Measurements from ENCODE around the gene PRKG1.

DNA sequence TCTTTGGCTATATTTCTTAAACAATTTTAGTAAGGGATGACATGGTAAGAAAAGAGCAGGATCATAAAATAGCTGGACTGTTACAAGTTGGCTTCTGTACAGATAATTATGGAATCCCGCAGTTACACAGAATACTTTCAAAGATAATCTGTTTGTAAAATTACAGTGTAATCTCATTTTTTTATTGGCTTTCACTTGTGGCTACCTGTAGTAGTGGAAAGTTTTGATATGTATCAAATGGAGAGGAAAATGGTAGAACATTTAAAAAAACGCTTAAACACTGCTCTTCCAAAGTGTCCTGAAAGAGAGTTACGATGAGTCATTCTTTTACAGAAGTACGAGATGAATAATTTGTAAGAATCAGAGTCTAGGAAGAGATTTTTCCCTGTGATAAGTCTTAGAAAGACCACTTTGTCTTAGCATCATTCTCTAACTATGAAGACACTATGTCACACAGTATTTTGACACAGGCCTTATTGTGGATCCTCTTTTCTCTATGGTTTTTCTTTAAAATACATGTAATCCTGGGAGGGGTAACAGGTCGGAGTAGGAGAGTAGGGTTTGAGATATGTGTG is 1024.8 kb downstream of the PRKG1 start:
- no peak for TF ChIP-seq PHF8 (conservative IDR thresholded peaks at IDR 0.05; ENCODE audit: low read depth, low read length)
- TF ChIP-seq, protein P1, sequence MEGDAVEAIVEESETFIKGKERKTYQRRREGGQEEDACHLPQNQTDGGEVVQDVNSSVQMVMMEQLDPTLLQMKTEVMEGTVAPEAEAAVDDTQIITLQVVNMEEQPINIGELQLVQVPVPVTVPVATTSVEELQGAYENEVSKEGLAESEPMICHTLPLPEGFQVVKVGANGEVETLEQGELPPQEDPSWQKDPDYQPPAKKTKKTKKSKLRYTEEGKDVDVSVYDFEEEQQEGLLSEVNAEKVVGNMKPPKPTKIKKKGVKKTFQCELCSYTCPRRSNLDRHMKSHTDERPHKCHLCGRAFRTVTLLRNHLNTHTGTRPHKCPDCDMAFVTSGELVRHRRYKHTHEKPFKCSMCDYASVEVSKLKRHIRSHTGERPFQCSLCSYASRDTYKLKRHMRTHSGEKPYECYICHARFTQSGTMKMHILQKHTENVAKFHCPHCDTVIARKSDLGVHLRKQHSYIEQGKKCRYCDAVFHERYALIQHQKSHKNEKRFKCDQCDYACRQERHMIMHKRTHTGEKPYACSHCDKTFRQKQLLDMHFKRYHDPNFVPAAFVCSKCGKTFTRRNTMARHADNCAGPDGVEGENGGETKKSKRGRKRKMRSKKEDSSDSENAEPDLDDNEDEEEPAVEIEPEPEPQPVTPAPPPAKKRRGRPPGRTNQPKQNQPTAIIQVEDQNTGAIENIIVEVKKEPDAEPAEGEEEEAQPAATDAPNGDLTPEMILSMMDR (IDR thresholded peaks at IDR 0.05; ENCODE audit: control extremely low read depth in 1 of 3, insufficient read depth in 1 of 3, low read depth in 1 of 3, low read length in 3 of 3), result no peak
- TF ChIP-seq POLR2AphosphoS5 (IDR thresholded peaks at IDR 0.05; ENCODE audit: low read depth, low read length), result no peak
- no peak for TF ChIP-seq EP300 (IDR thresholded peaks at IDR 0.05; ENCODE audit: borderline replicate concordance in 1 of 2, low read depth in 2 of 2, low read length in 2 of 2)
- no peak for TF ChIP-seq POLR2A (IDR thresholded peaks at IDR 0.05; ENCODE audit: control extremely low read depth in 1 of 2, low read depth in 2 of 2, low read length in 2 of 2)
- TF ChIP-seq TCF12 (IDR thresholded peaks at IDR 0.05; ENCODE audit: low read depth, low read length), result no peak
- TF ChIP-seq RBBP5 (IDR thresholded peaks at IDR 0.05; ENCODE audit: borderline replicate concordance, low read depth, low read length), result no peak
- no peak for TF ChIP-seq BRCA1 (IDR thresholded peaks at IDR 0.05; ENCODE audit: low read depth, low read length)

Data from H1 (cell line).